ENCODE data around the gene NEFH.

GRCh38 chr22:29458551-29458950 is 21.5 kb upstream of the NEFH start:
- TF ChIP-seq EP300 (IDR thresholded peaks at IDR 0.05; ENCODE audit: borderline replicate concordance in 1 of 2, low read depth in 1 of 2, low read length in 1 of 2) (no peak), CHD2 (IDR thresholded peaks at IDR 0.05; ENCODE audit: low read length, partially characterized antibody) (no peak), SIN3A (IDR thresholded peaks at IDR 0.05; ENCODE audit: borderline replicate concordance, low read depth, low read length) (no peak), FOXM1 (IDR thresholded peaks at IDR 0.05; ENCODE audit: low read depth) (no peak), RFX5 (IDR thresholded peaks at IDR 0.05; ENCODE audit: low read length) (no peak), MAX (IDR thresholded peaks at IDR 0.05; ENCODE audit: low read depth) (no peak), YY1 (IDR thresholded peaks at IDR 0.05; ENCODE audit: low read depth) (no peak)
- TF ChIP-seq, protein P1, sequence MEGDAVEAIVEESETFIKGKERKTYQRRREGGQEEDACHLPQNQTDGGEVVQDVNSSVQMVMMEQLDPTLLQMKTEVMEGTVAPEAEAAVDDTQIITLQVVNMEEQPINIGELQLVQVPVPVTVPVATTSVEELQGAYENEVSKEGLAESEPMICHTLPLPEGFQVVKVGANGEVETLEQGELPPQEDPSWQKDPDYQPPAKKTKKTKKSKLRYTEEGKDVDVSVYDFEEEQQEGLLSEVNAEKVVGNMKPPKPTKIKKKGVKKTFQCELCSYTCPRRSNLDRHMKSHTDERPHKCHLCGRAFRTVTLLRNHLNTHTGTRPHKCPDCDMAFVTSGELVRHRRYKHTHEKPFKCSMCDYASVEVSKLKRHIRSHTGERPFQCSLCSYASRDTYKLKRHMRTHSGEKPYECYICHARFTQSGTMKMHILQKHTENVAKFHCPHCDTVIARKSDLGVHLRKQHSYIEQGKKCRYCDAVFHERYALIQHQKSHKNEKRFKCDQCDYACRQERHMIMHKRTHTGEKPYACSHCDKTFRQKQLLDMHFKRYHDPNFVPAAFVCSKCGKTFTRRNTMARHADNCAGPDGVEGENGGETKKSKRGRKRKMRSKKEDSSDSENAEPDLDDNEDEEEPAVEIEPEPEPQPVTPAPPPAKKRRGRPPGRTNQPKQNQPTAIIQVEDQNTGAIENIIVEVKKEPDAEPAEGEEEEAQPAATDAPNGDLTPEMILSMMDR (IDR thresholded peaks at IDR 0.05), result no peak
